Measurements from ENCODE around the gene PARD3.

GRCh38 chr10:34551295-34551694 lies 263.8 kb downstream of the PARD3 start:
- no peak for TF ChIP-seq CTCF (IDR thresholded peaks at IDR 0.05)
- TF ChIP-seq EZH2 (IDR thresholded peaks at IDR 0.05), result no peak
- no peak for TF ChIP-seq EZH2phosphoT487 (IDR thresholded peaks at IDR 0.05)

Data from neural progenitor cell (in vitro differentiated cells).